HUDEP-2 (cell line): Measurements from ENCODE around the gene KCNQ2.

Experiments used
- DNase-seq, 76 experiments: peaks; one replicate each; lab custom pipeline; 2025; ENCODE audit not compliant: unreplicated experiment in 76 of 76; lab: John Stamatoyannopoulos, UW

KCNQ2 gene

DNA sequence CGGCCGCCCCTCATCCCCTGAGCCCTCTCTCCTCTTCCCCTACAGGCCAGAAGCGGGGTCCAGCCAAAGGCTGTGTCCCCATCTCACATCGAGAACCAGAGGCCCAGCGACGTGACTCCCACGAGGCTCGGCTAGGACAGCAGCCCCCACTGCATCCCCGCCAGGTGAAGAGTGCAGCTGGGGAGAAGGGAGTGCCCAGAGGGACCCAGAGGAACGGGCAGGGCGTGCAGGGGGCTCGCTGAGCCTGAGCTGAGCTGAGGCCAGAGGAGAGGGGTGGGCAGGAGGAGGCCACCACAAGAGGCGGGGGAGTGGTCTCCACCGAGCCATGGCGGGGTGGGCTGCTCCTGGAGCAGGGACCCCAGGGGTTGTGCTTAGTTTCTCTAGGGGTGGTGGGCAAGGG, 32.6 kb downstream of the KCNQ2 start:
- no peak for DNase-seq

DNA sequence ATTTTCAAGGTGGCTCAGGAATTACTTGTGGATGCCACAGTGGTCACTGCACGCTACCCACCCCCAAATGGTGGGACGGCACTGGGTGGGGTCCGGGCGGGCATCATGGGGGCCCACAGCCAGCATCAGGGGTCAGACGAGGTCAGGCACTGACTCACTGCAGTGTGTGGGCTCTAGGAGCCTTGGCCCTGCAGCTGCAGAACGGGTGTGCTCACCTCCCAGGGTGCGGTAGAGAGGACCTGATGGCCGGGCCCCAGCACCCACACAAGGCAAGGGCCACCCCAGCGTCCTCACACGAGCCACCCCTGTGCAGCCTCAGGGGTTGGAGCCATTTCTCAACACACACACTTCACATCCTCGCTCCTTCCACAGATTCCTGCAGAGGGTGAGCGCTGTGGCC, 34.3 kb downstream of the KCNQ2 start:
- DNase-seq, result no peak

- DNase-seq, result no peak
These were observed 36.9 kb downstream of the KCNQ2 start for GRCh38 chr20:63435552-63435951.

DNA sequence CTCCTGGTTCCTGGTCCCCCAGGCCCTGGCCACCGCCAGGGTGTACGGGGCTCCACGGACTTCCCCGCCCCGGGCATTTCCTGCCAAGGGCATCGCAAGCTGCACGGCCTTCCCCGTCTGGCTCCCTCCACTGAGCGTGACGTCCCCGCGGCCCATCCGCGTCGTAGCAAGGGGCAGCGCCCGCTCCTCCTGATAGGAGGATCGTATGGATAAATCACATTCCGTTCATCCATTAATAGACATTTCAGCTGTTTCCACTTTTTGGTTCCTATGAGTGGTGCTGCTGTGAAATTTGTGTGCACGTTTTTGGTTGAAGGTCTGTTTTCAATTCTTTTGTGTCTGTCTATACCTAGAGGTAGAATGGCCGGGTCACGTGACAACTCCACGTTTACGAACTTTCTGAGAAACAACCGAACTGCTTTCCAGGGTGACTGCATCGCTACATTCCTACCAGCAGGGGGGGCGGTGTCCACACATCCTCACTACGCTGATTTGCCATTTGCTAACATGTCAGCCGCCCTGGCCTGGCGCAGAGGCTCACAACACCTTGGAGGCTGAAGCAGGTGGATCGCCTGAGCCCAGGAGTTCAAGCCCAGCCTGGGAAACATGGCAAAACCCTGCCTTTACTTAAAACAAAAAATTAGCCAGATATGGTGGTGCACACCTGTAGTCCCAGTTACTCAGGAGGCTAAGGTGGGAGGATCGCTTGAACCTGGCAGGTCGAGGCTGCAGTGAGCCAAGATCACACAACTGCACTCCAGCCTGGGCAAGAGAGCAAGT, 37.7 kb downstream of the KCNQ2 start:
- peak in 35 of 76 experiments; percentile 1 to 48 (median 22) for DNase-seq

- DNase-seq, result no peak
These were observed 38.5 kb downstream of the KCNQ2 start for GRCh38 chr20:63433756-63434531.

- no peak for DNase-seq
These were observed 39.1 kb downstream of the KCNQ2 start for GRCh38 chr20:63433351-63433750.

- peak in 1 of 76 experiments; percentile 1 for DNase-seq
These were observed 39.7 kb downstream of the KCNQ2 start for GRCh38 chr20:63432577-63433325.

DNA sequence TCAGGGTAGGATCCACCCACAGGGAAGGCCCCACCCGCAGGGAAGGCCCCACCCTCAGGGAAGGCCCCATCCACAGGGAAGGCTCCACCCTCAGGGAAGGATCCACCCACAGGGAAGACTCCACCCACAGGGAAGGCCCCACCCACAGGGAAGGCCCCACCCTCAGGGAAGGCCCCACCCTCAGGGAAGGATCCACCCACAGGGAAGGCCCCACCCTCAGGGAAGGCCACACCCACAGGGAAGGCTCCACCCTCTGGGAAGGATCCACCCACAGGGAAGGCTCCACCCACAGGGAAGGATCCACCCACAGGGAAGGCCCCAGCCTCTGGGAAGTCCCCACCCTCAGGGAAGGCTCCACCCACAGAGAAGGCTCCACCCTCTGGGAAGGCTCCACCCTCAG, 40.5 kb downstream of the KCNQ2 start:
- no peak for DNase-seq

DNA sequence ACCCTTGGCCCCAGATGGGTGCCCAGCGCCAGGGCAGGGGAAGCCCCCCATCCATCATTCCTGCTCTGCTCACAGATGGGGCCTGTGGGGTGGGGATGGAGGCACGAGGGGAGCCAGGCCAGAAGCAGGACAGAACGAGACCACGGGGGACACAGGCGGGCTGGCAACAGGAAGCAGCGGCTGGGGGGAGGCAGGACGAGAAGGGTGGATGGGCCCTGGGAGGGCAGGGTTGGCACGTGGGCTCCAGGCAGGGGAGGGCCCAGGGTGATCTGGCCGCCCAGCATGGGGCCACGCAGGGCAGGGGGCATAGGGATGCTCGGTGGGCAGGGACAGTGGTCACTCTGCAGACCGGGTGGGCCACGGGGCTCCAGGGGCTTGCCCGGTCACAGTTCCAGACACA, 41.6 kb downstream of the KCNQ2 start:
- DNase-seq, result no peak

- no peak for DNase-seq
These were observed 42.5 kb downstream of the KCNQ2 start for GRCh38 chr20:63429992-63430391.

DNA sequence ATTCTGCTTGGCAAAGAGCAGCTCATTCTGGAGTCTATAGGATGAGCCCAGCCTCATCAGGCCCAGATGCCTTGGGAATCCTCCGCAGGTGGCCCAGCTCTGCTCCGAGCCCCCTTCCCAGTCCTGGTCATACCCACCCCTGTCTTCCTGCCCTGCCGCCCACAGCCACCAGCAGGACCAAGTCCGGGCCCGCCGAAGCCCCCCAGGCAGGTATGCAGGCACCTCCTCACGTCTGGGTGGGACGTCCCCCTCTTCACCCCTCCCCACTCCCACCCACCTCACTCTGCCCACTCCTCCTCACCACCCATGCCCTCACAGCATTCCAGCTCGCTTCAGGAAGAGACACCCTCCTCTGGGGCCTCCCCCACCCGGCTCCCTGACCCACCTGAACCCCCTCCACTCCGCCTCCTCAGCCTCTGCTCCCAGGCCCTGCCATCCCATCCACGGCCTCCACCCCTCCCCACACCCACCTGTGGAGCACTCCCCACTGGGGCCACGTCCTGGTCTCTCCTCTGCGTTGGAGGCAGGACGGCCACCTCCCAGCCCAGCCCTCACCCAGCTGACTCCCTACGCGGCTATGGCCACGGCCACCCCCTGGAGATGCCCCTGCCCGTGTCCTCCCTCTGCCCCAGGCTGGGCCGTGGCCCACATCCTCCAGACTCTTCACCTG, 43.4 kb downstream of the KCNQ2 start:
- no peak for DNase-seq

GRCh38 chr20:63427724-63428330, 44.6 kb downstream of the KCNQ2 start:
- no peak for DNase-seq

DNA sequence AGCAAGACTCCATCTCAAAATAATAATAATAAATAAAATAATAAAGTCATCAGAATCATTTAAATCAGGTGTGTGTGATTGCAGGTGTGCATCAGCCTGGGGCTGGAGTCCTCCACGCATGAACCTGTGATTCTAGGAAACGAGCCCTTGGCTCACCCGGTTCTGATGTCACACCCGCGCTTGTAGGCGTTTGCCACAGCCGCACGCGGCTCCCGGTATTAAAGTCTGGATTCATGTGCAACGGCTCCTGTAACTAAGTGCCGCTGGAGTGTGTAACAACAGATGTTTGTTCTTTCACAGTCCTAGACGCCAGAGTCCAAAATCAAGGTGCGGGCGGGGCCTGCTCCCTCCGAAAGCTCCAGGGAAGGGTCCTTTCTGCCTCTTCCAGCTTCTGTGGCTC, 45.2 kb downstream of the KCNQ2 start:
- no peak for DNase-seq

DNA sequence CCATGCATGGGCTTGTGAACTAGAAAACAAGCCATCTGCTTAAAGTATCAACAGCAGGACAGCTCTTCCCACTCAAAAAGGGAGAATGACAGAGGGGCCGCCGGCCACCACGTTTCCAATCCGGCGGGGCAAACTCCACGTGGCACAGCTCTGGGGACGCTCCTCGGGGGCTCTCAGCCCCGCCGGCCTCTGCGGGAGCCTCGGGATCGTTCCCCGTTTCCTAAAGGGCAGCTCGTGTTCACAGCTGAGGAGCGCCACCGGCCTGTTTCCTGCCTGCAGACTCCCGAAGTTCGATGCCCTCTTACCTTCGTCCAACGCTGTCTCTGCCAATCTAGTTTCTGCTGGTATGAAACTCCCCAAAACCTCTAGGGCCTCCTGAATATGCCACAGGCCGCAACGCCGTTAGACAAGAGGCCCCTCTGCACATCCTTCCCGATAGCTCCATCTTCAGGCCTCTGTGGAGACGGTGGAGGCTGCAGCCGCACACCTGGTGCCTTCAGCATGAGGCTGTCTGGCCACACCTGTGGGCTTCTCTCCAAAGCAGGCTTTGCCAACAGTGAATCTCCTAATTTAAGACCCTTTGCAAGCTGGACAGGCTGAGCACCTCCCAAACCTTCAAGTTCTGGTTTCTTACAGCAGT, 46.5 kb downstream of the KCNQ2 start:
- no peak for DNase-seq

DNA sequence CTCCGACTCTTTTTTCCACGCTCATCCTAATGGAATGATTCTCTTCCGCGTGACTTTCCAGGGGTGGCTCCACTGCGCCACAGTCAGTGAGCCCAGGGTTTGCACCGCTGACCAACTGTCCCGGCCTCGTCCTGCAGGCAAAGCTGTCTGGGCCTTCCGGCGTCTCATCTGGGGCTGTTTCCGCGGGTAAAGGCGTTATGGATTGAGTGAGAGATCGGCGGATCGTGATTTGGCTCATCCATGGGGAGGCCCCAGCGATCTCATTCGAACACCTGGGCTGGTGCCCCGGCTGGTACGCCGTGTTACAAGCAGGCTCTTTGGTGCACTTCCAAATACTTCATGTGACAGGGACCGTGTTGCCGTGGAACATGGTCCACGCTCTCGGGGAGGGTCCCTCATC, 47.8 kb downstream of the KCNQ2 start:
- DNase-seq, result no peak

DNA sequence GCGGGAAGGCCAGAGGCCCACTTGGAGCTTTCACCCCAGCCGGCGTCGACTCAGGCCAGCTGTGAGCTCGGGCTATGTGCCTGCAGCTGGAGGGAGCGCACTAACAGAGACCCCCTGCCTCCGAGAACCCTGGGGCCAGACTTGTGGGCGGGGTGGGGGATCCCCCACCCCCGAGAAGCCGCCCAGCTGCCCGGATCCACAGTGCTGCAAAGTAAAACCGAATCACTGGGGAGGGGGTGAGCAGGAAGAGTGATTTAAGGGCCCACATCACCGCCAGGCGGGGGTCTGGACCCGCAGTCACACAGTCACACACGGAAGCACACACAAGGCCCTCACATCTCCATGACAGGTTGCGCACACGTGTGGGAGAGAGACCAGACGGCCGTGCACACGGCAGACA, 48.7 kb downstream of the KCNQ2 start:
- DNase-seq, result no peak

DNA sequence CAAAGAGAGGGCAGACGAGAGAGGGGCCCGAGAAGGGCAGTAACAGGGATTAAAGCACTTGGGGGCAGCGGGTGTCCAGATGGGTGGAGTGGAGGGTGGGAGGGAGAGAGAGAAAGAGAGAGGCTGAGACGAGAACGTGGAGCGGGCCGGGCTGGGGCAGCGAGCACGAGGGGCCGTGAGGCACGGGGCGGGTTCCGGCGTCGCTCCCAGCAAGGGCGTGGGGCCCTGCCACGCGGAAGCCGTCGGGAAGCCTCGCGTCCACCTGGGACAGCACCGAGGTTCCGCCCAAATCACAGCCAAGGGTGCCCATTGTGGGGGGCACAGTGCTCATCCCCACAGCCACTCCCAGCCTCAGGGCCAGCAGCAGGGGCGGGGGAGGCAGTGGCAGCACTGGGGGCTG, 49.8 kb downstream of the KCNQ2 start:
- no peak for DNase-seq

- no peak for DNase-seq
These were observed 50.5 kb downstream of the KCNQ2 start for GRCh38 chr20:63421913-63422312.

DNA sequence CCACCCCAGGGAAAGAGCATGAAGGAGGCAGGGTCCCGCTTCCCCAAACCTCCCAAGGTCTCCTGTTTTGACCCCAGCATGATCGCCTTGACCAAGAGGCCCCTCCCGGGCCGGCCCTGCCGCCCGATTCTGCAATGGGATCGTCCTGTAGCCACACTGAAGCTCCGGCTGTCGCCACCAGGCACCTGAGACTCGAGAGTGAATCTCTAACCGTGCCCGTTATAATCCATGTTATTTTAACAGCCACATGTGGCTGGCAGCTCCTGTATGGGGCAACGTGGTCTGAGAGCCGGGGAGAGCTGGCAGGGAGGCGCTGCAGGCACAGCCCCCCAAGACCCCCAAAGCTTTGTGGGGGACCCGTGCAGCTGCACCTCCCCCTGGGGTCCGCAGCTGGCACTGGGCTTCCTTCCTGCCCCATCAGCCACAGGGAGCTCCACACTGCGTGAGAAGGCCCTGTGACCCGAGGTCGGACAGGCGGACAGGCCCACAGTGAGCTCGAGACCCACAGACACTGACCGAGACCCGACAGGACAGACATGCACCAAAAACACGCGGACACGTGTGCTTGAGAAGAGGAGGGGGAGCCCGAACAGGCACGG, 51.3 kb downstream of the KCNQ2 start:
- DNase-seq, result no peak
